NB4 (cell line): ENCODE measurements around the gene LRFN4.

Experiments used
- DNase-seq: peaks from one replicate; pipeline ENCODE4 v3.0.0; 2010; ENCODE audit warnings: low read depth
- H3K4me3 ChIP-seq: one replicate; pipeline ENCODE4 v1.5.1; 2011; ENCODE audit warnings: mild to moderate bottlenecking, low read depth, low read length, moderate library complexity
- MYC ChIP-seq: IDR thresholded peaks from 2 replicates; pipeline ENCODE4 v1.6.1; 2011; ENCODE audit warnings: low read depth, low read length
- POLR2A ChIP-seq: IDR thresholded peaks from 2 replicates; pipeline ENCODE4 v1.6.1; 2011; ENCODE audit warnings: mild to moderate bottlenecking; ENCODE audit not compliant: insufficient read length; ENCODE audit errors: extremely low read depth
- TF ChIP-seq, protein P1 (sequence below): IDR thresholded peaks from one replicate; pipeline ENCODE4 v1.5.1; 2012; ENCODE audit warnings: low read depth, low read length
- TF ChIP-seq, protein P2 (sequence below): IDR thresholded peaks from 2 replicates; pipeline ENCODE4 v1.6.1; 2011; ENCODE audit warnings: low read depth, low read length

The LRFN4 gene

DNA sequence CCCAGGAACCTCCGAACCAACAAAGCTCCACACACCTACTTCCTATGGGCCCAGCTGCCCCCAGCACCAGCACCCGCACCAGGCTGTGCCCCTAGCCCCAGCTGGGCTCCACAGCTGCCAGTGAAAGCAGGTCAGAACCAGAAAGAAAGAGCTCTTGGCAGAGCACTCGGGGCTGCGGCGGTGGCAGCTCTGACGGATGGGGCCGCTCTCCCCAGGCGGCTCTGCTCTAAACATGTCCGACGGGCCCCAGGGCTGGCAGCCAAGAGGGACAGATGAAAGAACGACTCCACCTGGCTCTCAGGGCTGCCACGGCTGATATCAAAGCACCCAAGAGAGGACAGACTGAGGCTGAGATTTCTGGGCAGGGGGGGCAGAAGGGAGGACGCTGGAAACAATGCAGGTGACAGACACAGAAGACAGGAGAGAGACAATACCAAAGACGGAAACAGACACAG, 25.7 kb downstream of the LRFN4 start:
- H3K4me3 ChIP-seq = no peak overlapping the region
- no peak for DNase-seq
- TF ChIP-seq POLR2A (no peak), MYC (no peak)
- TF ChIP-seq, protein P1, sequence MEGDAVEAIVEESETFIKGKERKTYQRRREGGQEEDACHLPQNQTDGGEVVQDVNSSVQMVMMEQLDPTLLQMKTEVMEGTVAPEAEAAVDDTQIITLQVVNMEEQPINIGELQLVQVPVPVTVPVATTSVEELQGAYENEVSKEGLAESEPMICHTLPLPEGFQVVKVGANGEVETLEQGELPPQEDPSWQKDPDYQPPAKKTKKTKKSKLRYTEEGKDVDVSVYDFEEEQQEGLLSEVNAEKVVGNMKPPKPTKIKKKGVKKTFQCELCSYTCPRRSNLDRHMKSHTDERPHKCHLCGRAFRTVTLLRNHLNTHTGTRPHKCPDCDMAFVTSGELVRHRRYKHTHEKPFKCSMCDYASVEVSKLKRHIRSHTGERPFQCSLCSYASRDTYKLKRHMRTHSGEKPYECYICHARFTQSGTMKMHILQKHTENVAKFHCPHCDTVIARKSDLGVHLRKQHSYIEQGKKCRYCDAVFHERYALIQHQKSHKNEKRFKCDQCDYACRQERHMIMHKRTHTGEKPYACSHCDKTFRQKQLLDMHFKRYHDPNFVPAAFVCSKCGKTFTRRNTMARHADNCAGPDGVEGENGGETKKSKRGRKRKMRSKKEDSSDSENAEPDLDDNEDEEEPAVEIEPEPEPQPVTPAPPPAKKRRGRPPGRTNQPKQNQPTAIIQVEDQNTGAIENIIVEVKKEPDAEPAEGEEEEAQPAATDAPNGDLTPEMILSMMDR = no peak
- TF ChIP-seq, protein P2, sequence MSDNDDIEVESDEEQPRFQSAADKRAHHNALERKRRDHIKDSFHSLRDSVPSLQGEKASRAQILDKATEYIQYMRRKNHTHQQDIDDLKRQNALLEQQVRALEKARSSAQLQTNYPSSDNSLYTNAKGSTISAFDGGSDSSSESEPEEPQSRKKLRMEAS = no peak

DNA sequence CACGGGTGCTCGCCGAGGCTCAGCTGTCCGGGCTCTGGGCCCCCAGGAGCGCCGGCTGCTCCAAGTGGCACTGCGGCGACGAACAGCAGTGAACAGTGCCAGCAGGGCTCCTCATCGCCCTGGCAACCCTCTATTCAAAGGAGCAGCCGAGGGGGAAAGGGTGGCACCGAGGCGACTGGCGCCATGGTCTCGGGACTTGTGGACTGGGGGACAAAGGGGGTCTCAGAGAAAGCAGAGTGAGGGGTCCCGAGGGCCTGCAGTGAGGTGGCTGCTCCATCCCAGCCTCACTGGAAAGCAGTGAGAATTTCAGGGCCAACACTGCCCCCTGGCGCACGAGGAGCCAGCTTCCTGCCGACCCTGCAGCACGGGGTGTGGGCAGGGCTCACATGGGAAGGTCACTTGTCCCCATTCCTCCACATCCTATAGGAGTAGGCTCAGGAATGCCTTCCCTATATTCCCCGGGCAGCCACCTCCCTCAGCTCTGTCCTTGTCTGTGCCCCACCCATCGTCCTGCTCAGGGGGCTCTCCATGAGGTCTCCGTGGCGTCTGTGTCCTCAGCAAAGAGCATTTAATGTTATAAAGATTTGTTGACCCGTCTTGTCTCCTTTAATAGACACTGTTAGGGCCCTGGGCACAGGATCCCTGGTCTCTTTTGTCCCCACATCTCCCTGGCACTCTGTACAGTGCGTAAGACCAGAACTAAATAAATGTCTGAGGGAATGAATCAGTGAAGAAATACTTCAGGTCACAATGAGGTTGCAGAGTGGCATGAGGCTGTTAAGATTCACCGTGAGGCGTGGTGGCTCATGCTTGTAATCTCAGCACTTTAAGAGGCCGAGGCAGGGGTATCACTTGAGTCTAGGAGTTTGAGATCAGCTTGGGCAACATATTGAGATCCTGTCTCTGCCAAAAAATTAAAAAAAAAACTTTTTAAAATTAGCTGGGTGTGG, 26.4 kb downstream of the LRFN4 start:
- no peak overlapping the region for H3K4me3 ChIP-seq
- TF ChIP-seq, protein P2 = peak; percentile 84
- TF ChIP-seq, protein P1 = peak; percentile 88
- no peak for TF ChIP-seq POLR2A
- peak; percentile 68 for DNase-seq

DNA sequence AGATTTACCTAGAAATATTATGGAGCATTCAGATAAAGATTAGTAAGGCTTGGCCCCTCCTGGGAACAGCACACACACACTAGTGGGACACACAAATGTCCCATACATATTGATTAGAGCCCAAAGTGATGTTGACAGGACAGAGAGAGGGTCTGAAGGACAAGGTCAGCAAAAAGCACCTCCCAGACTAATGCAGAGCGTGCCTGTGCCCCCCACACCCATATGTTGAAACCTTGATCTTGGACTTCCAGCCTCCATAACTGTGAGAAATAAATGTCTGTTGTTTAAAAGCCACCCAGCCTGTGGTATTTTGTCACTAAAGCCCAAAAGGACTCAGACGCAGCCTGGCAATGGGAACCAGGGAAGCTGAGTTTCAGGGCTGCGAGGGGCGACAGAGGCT, 27.6 kb downstream of the LRFN4 start:
- DNase-seq = no peak
- no peak for TF ChIP-seq POLR2A
- H3K4me3 ChIP-seq = no peak overlapping the region

DNA sequence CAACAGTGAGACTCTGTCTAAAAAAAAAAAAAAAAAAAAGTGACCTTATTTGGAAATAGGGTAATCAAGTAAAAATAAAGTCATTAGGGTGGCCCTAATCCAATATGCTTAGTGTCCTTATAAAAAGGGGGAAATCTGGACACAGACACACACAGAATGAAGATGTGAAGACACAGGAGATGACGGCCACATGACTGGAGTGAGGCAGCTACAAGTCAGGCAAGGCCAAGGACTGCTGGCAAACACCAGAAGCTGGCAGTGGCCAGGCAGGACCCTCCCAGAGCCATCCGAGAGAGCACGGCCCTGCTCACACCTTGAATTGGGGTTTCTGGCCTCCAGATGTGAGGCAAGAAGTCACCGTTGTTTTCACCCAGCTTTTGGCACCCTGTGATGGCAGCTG, 28.6 kb downstream of the LRFN4 start:
- TF ChIP-seq MYC (no peak), POLR2A (no peak)
- TF ChIP-seq, protein P2 = no peak
- TF ChIP-seq, protein P1 = no peak
- no peak overlapping the region for H3K4me3 ChIP-seq
- DNase-seq = no peak

DNA sequence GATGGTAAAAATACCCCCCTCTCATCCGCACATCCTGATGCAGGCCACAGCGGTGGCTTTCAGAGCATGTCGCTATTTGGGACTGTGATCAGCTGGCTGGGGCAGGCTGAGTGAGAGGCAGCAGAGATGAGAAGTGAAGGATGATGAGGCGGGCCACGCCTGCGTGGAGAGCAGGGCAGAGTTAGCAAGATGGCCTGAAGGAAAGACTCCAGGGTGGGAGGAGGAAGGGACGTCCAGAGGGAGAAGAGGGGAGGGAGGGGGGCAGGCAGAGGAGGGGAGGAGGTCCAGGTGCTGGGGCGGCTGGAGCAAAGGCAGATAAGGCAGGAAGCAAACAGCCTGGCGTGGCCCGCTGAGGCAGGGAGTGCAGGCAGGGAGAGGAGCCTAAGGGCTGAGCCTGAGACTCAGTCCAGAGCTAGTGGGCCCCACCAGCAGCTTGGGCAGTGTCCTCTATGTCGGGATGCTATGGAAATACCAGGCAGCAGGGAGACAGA, 29.1 kb downstream of the LRFN4 start:
- TF ChIP-seq MYC (no peak), POLR2A (no peak)
- TF ChIP-seq, protein P1 = no peak
- TF ChIP-seq, protein P2 = no peak
- DNase-seq = no peak
- no peak overlapping the region for H3K4me3 ChIP-seq

DNA sequence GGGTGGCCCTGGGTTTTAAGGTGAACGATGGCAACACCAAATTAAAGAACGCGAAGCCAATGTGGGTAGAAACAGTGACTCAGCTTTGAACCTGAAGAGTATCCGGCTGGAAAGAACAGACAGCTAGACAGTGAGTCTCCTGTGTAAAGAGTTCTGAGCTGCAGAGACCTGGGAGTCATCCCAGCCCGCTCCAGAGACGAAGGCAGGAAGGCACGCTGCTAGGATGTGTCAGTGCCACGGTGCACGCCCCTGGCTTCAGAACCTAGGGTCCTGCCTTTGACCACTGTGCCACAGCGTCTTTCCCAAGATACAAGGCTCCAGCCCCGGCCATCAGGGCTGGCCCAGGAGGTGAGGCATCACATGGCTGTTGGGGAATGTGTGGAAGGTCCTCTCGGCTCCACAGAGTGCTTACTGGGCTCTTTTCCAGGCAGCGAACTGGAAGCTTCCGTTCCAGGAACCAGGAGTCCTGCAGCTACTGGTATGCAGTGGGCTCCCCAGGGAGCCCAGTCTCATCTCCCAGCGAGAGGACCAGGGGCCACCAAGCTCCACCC, 29.9 kb downstream of the LRFN4 start:
- DNase-seq = no peak
- TF ChIP-seq, protein P1 = no peak
- TF ChIP-seq MYC (no peak), POLR2A (no peak)
- TF ChIP-seq, protein P2 = no peak
- no peak overlapping the region for H3K4me3 ChIP-seq
